RKO (cell line): ENCODE data around the gene GUCD1.
"Not testable (repeated sequence)": the region's sequence is repeated elsewhere in the genome, so short reads cannot be mapped to it uniquely, and the experiment has no call there.

Experiments used
- DNase-seq: peaks from one replicate; pipeline ENCODE4 v3.0.0-alpha.2; 2016; ENCODE audit warnings: low spot score

The GUCD1 gene

GRCh38 chr22:24565077-24565476 is 10.1 kb upstream of the GUCD1 start:
- DNase-seq = no peak

- DNase-seq = no peak
Observed at GRCh38 chr22:24564376-24565058, 9.6 kb upstream of the GUCD1 start.

- no peak for DNase-seq
Observed at GRCh38 chr22:24563246-24563645, 8.3 kb upstream of the GUCD1 start.

DNA sequence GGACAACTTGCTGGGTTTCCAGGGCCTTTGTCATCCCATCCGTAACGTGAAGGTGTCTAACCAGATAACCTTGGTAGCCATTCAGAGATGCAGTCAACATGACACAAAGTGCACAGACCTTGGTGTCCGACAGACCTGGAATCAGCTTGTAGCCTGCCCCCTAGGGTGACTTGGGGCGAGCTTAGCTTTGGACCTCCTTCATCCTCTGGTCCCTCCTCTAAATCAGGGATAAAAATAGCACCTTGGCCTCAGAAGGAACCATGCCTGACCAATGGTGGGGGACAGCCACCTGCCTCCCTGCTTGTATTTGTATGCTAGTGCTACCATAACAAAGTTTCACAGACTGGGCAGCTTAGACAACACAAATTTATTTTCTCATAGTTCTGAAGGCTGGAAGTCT is 4.5 kb upstream of the GUCD1 start:
- DNase-seq = no peak

DNA sequence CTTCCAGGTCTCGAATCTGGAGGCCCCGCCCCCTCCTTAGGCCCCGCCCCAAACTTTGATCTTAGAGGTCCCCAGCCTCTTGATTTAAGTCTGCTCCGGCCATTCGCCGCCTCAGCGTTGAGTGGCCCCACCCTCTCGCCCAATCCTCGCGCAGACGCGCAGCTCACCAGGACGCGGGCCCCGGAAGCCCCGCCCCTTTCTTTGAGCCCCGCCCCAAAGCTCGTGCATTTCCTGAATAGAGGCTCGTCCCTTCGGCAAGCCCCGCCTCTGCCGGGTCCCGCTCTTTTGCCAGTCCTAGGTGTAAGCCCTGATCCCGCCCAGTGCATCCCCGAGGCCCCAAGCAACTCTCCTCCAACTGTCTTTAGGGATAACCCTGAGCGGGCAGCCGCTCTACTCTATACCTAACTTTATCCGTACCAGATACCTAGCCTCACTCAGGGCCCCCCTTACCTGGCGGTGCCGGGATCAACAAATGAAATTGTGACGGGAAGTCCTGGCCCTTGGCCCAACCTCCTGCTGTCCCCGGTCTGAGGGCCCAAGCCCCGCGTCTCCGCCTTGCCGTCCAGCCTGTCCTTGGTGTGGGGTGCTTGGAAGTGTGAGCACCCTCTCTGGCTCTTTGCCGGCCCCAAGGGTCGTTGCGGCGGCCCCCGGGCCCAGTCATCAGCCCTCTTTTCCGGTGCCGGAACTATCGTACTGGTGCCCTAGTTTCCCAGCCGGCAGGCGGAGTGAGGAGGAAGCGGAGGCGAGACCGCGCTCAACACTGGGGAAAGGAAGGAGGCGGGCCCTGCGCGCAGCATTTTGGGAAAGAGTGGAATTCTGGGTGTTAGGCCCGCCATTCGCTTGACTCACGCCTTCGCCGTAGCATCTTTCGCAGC is 464 bp upstream of the GUCD1 start, which contains the start of gene SNRPD3:
Gene SNRPD3, plus strand, starts transcription at position 835 of the 875 bp plus-strand sequence. CDS start 1,676 bp downstream, outside the sequence.
- DNase-seq = peak; percentile 98

GRCh38 chr22:24553597-24554312 is 1.2 kb downstream of the GUCD1 start:
- DNase-seq = no peak

DNA sequence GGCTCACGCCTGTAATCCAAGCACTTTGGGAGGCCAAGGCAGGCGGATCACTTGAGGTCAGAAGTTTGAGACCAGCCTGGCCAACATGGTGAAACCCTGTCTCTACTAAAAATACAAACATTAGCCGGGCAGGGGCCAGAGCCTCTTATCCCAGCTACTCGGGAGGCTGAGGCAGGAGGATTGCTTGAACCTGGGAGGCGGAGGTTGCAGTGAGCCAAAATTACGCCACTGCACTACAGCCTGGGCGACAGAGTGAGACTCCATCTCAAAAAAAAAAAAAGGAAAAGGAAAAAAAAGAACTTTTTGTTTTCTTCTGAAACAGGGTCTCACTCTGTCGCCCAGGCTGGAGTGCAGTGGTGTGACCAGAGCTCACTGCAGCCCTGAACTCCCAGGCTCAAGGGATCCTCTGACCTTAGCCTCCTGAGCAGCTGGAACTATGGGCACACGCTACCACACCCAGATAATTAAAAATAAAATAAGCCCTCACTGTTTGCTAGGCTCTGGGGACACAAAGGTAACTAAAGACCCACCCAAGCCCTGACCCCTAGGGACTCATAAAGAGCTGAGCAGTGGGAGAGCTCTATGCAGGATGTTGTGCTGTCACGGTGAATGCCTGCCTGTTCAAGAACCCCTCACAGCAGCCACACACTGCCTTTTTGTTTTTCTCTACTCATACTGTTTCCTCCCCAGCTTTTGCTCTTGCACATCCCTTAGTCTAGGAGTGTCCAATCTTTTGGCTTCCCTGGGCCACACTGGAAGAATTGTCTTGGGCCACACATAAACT is 2.2 kb downstream of the GUCD1 start:
- DNase-seq = not testable (repeated sequence)

DNA sequence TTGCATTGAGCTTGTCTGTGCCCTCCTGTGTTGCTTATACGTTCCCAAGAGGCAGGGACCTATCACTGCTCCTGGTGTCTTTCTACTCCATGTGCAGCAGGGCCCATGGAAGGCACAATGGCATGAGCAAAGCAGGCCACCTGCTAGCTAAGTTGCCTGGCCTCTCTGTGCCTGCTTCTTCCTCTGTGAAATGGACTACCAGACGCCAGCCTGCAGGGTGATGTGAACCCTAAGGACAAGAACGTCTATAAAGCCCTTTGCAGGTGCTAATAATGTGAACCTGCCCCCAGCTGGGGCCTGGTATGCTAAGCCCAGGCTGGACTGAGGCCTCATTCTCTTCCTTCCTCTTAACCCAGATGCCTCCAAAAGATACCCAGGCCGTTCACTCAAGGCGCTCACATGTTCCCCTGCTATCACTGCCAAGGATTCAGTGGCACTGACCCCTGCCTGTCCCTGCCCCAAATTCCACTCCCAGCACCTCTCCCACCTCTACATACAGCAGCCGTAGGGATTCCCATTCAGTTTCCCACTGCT is 4.0 kb downstream of the GUCD1 start:
- DNase-seq = no peak

- DNase-seq = no peak
Observed at GRCh38 chr22:24550028-24550901, 4.7 kb downstream of the GUCD1 start.

GRCh38 chr22:24548812-24549211 is 6.1 kb downstream of the GUCD1 start:
- no peak for DNase-seq

- DNase-seq = no peak
Observed at GRCh38 chr22:24543679-24544243, 11.2 kb downstream of the GUCD1 start.

DNA sequence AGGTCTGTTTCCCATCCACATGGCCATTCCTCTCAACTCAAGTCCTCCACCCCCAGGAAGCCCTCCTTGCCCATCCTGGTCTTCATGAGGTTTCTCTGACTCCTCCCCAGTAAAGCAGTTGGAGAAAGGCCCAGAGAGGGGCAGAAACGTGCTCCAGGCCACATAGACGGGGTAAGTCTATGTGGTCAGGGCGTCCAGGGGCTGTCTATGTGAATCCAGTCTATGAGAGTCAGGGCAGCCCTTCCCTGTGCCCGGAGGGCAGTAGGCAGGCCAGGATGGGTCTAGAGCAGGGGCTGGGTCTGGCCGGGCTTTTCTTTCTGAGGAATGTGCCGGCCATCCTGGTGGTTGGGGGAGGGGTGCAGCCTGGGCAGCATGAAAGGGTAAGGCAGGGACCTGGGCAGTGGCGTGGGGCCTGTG is 11.7 kb downstream of the GUCD1 start:
- no peak for DNase-seq

- no peak for DNase-seq
Observed at GRCh38 chr22:24542641-24543040, 12.3 kb downstream of the GUCD1 start.

DNA sequence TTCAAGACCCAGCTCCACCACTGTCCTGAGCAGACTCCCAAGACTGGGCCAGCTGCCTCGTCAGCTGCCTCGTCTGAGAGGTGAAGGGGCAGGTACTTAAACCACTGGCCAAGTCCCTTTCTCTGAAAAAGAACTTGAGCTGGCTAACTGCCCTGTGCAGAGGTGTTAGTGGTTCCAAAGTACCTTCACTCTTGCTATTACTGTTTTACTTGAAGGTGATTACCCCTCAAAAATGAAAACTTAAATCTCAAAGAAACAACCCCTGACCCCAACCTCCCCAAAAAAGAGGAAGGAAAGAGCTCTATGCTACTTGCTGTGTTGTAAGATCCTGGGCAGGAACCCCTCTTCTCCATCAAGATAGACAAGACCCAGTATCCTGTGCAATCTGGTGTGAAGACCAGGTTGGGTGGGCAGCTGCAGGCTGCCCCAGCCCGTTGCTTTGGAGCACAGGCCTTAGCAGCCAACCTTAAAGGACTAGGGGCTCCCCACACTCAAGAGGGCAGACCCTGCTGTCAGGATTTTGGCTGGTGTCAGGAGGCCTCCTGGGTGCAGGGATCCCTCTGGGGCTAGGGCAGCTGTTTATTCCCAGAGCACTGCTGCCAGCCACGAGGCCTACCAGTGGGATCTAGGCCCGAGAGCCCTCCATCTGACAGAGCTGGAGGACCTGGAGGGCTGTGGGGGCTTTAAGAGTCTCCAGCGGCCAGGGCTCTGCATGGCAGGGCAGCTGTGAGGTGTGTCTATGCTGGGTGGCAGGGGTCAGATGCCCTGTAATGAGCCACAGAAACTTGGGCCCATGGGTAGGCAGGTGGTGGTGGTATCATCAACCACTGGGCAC is 13.0 kb downstream of the GUCD1 start:
- DNase-seq = no peak

DNA sequence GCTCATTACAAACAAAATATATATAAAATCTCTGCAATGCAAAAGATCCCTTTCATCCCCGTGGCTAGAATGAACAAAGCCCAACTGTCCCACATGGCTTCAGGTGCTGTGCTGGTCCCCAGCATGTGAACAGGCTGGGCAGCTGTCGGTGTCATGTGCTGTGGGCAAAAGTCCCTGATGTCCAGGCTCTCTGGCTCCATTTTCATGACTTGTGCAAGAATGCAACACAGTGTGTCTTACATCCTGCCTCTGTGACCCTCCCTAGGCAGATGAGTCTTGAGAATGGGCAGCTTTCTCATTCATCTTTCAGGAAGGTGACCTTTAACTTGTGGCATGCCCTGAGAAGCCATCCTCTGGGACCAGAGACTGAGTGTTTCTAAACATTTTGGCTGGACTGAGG is 14.5 kb downstream of the GUCD1 start:
- DNase-seq = no peak

GRCh38 chr22:24536089-24536488 is 18.8 kb downstream of the GUCD1 start:
- no peak for DNase-seq

DNA sequence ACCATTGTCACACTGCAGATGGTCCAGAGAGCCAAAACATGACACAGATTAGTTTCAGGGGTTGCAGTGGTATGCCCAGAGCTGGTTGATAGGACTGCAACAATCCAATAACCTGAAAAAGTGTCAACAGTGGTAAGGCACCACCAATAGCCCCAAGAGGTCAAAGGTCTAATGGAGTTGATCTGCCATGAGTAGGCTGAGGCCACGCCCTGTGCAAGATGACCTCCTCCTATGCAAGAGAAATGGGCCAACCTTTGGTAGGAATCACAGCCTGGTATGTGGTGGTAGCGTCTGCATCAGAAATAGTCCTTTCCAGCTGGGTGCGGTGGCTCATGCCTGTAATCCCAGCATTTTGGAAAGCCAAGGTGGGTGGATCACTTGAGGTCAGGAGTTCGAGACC is 19.6 kb downstream of the GUCD1 start:
- no peak for DNase-seq

DNA sequence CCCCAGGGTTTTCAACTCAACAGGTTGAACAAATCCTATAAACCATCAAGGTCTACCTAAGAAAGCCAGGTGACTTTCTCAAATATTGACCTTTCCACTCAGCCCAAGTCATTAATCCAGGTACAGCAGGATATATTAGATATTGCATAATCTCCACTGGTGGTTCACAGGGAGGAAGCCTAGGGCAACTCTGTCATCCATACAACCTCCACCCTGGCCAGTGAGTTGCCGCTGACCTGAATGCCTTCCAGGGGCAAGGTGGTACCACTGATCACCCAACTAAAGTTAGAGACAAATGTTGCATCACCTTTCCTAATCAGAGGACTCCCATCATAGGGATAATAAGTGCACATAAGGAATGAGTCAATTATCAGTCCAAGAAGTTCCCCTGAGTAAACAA is 22.9 kb downstream of the GUCD1 start:
- DNase-seq = no peak

DNA sequence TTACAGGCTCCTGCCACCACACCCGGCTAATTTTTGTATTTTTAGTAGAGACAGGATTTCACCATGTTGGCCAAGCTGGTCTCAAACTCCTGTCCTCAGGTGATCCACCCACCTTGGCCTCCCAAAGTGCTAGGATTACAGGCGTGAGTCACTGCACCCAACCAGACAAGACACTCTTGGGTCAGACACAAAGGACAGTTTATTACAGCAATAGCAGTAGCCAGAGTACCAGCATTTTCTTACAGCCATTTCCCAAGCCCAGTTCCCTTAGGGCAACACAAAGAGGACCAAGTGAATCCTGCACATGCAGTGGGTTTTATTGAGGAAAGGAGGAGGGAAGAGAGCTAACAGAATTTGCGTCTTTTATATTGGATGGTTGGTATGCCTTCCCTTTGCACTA is 24.0 kb downstream of the GUCD1 start:
- DNase-seq = not testable (repeated sequence)
